Glutamatergic neuron (in vitro differentiated cells): ENCODE measurements around the gene KCP. TPM values are rescaled to one million over a fixed set of nuclear protein-coding genes. Genes with fewer than 3 reads are reported as not detected.

Experiments used
- DNase-seq: peaks from one replicate; pipeline ENCODE4 v3.0.0; 2022
- H3K27ac Mint-ChIP-seq: one replicate; pipeline ENCODE4 v1.8.0; 2020; ENCODE audit warnings: mild to moderate bottlenecking, mixed read lengths, inconsistent platforms; ENCODE audit not compliant: unreplicated experiment
- H3K27me3 Mint-ChIP-seq: one replicate; pipeline ENCODE4 v1.8.0; 2020; ENCODE audit warnings: mild to moderate bottlenecking, moderate library complexity, mixed read lengths, inconsistent platforms; ENCODE audit not compliant: unreplicated experiment
- H3K36me3 Mint-ChIP-seq: one replicate; pipeline ENCODE4 v1.8.0; 2020; ENCODE audit warnings: mild to moderate bottlenecking, mixed read lengths, inconsistent platforms; ENCODE audit not compliant: unreplicated experiment
- H3K4me1 Mint-ChIP-seq: one replicate; pipeline ENCODE4 v1.8.0; 2020; ENCODE audit warnings: mild to moderate bottlenecking, low read depth, mixed read lengths, inconsistent platforms; ENCODE audit not compliant: unreplicated experiment
- H3K4me3 Mint-ChIP-seq: one replicate; pipeline ENCODE4 v1.8.0; 2020; ENCODE audit warnings: mild to moderate bottlenecking, mixed read lengths, inconsistent platforms; ENCODE audit not compliant: unreplicated experiment
- H3K9me3 Mint-ChIP-seq: one replicate; pipeline ENCODE4 v1.8.0; 2020; ENCODE audit warnings: mild to moderate bottlenecking, moderate library complexity, mixed read lengths, inconsistent platforms; ENCODE audit not compliant: unreplicated experiment
- total RNA-seq: library from RNA; stranded (reverse); fragmentation: NEBNext Ultra II Directional; extraction: Animal tissue kit (Norgen Biotek cat#: 25700); gene quantifications from one replicate; pipeline ENCODE4 v1.2.1, GENCODE V29; 2021; ENCODE audit not compliant: unreplicated experiment
- TF ChIP-seq, protein P1 (sequence below): fragments of 200-600 bp; sonication (generic); IDR thresholded peaks from one replicate; pipeline ENCODE4 v1.5.0; 2021; ENCODE audit not compliant: partially characterized antibody, unreplicated experiment

KCP gene
- total RNA-seq, 1 donor from 2014 or later: 2.2 TPM

DNA sequence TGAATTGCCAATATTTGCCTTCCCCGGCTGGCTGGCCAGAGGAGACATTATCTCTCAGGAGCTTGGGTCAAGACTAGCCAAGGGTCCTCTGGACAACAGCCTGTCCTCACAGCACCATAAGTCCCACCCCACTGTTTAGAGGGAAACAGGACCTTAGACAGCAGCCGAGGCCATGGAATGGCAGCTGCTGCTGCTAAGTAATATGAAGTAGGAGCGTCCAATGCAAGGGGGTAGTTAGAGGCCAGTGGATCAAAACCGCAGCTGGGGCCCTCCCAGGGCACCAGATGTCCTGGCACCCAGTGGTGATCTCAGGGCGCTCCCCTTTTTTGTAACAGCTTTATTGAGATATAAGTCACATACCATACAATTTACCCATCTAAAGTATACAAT, 12.9 kb upstream of the KCP start:
- Mint-ChIP-seq H3K4me1 (peaks cover 17% of the 10 kb centered on the region), H3K27ac (no peak overlapping the region), H3K27me3 (peaks cover 5% of the 10 kb centered on the region), H3K9me3 (peaks cover 3% of the 10 kb centered on the region), H3K36me3 (no peaks in the 10 kb centered on the region), H3K4me3 (no peak overlapping the region)
- no peak for DNase-seq
- TF ChIP-seq, protein P1, sequence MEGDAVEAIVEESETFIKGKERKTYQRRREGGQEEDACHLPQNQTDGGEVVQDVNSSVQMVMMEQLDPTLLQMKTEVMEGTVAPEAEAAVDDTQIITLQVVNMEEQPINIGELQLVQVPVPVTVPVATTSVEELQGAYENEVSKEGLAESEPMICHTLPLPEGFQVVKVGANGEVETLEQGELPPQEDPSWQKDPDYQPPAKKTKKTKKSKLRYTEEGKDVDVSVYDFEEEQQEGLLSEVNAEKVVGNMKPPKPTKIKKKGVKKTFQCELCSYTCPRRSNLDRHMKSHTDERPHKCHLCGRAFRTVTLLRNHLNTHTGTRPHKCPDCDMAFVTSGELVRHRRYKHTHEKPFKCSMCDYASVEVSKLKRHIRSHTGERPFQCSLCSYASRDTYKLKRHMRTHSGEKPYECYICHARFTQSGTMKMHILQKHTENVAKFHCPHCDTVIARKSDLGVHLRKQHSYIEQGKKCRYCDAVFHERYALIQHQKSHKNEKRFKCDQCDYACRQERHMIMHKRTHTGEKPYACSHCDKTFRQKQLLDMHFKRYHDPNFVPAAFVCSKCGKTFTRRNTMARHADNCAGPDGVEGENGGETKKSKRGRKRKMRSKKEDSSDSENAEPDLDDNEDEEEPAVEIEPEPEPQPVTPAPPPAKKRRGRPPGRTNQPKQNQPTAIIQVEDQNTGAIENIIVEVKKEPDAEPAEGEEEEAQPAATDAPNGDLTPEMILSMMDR: no peak

DNA sequence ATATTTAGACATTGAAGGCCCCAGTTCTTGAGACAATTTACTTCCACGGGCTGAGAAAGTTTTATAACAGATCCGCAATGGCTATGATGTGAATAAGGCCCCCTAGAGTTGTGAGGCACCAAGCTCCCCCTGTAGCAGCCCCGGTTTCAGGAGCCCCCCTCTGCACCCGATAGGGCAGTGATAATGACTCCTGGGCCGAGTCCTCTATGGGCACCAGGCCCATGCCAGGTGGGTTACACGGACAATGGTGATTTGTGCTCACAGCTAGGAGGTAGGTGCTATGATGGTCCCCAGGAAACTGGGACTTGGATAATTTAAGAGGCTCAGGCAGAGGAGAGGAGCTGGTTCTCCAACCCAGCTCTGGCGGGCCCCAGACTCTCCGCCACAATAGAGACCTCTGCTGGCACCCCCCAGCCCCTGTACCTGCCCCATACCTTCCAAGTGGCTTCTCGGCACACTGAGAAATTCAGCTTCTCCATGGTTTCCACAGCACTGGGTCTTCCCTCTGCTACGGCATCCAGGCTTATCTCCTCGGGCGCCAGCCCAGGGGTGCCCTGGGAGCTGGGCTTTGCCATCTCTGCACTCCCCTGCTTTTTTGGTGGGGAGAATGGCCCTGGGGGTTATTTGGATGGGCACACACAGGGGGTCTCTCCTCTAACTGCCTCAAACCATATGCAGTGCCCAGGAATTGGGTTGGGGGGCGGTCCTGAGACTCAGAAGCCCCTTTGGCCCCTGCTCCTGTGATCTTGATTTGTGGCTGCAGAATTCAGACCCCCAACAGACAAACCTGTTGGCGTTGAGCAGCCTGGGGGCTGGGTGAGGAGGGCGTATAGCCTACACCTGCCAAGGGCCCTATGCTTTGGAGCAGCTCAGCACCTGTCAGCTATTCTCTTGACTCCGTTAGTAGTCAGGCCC, 12.2 kb upstream of the KCP start:
- Mint-ChIP-seq H3K4me1 (peaks cover 17% of the 10 kb centered on the region), H3K27me3 (peaks cover 6% of the 10 kb centered on the region), H3K27ac (no peak overlapping the region), H3K36me3 (no peaks in the 10 kb centered on the region), H3K4me3 (no peak overlapping the region), H3K9me3 (peaks cover 3% of the 10 kb centered on the region)
- no peak for DNase-seq
- TF ChIP-seq, protein P1: no peak

DNA sequence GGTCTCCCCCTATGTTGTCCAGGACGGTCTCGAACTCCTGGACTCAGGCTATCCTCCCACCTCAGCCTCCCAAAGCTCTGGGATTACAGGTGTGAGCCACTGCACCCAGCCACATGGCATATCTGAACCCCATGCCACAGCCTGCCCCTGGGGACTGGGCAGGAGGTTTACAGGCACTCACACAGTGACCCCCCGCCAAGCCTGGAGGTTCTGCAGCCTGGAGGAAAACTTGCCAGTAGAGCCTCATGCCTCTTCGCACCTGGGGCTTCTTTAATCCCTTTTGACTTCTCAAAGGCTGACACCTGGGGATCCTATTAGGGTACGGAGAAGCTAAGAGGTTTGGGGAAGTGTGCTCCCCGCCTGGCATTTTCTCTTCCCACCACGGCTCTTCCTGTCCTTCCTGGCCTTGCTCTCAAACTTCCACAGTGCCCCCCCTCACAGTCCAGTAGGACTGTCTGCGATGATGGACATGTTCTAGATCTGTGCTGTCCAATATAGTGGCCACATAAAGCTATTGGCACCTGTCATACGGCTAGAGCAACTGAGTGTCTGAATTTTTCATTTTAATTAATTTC, 11.4 kb upstream of the KCP start:
- H3K27ac Mint-ChIP-seq: no peak overlapping the region
- no peak for DNase-seq
- no peak overlapping the region for H3K4me3 Mint-ChIP-seq
- peaks cover 17% of the 10 kb centered on the region for H3K4me1 Mint-ChIP-seq
- H3K27me3 Mint-ChIP-seq: peaks cover 7% of the 10 kb centered on the region
- TF ChIP-seq, protein P1: no peak
- H3K36me3 Mint-ChIP-seq: no peaks in the 10 kb centered on the region
- H3K9me3 Mint-ChIP-seq: peaks cover 3% of the 10 kb centered on the region

DNA sequence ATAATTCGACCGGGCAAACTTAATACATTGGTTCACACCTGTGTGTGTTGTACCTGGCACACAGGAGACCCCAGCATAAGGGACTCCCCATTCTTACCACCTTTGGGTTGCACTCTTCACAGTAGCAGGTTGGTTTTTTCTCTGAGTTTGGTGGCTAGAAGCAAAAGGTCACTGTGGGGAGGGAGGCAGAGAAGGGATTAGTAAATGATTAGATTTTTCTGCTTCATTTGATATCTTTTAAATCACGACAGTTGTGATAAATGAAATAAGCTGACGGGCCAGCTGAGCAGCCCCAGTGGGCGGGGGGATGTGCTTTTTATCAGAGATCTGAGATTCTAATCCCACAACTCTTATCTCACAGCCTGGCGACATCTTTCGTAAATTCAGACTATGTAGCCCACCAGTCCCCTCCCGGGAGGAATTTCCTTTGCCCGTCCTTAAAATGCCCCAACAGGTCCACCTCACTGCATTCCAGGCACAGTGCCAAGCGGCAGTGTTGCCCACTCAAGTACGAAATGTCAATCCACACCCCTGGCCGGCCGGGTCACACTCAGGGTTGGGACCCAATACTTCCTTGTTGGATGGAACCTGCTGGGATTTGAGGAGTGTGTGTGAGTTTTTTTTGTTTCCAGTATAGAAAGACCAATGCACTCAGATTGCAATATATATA, 10.5 kb upstream of the KCP start:
- Mint-ChIP-seq H3K4me1 (peaks cover 17% of the 10 kb centered on the region), H3K27ac (no peak overlapping the region), H3K9me3 (peaks cover 3% of the 10 kb centered on the region), H3K27me3 (peaks cover 13% of the 10 kb centered on the region), H3K4me3 (no peak overlapping the region), H3K36me3 (no peaks in the 10 kb centered on the region)
- DNase-seq: no peak
- TF ChIP-seq, protein P1: no peak
